GM12878 (cell line): ENCODE measurements around the gene ZNF700. TPM values are rescaled to one million over a fixed set of nuclear protein-coding genes. Genes with fewer than 3 reads are reported as not detected.
"Not testable (repeated sequence)": the region's sequence is repeated elsewhere in the genome, so short reads cannot be mapped to it uniquely, and the experiment has no call there.

Experiments used
- ATAC-seq: fragments of 200-7000 bp; cut with Tn5 transposase; 3 replicates; pipeline ENCODE4 v1.9.1; 2020; ENCODE audit warnings: mild to moderate bottlenecking, moderate library complexity
- BruUV-seq: library from RNA; stranded (reverse); fragments of 400-500 nt; replicated peaks from 2 replicates; lab custom pipeline; 2021; lab: Mats Ljungman, UMichigan
- CTCF ChIA-PET: fragments of 300-600 bp; sonication (Branson Sonifier 250); formaldehyde crosslinking; extraction: SDS; loops from one replicate; lab custom pipeline; 2021; ENCODE audit warnings: inconsistent platforms; lab: Yijun Ruan, JAX
- POLR2A ChIA-PET: fragments of 350-600 bp; formaldehyde crosslinking; extraction: SDS; loops from one replicate; lab custom pipeline; 2021; ENCODE audit warnings: inconsistent platforms; lab: Charles Lee
- RAD21 ChIA-PET: fragments of 300-600 bp; sonication (Branson Sonifier 250); formaldehyde crosslinking; loops from one replicate; lab custom pipeline; 2023; ENCODE audit warnings: antibody characterized with exemption; ENCODE audit not compliant: unreplicated experiment; lab: Charles Lee
- SMC1A ChIA-PET: fragments of 300-600 bp; sonication (Branson Sonifier 250); formaldehyde crosslinking; loops from one replicate; lab custom pipeline; 2023; ENCODE audit not compliant: unreplicated experiment, uncharacterized antibody; lab: Charles Lee
- DNase-seq: peaks from one replicate; pipeline ENCODE4 v3.0.0-alpha.2; 2011; ENCODE audit warnings: low read depth, low spot score
- FAIRE-seq: peaks from 3 replicates; lab custom pipeline; 2011; peaks lifted over from hg19 to GRCh38; lab: Jason Lieb, UNC
- H2AFZ ChIP-seq: 2 replicates; pipeline ENCODE4 v1.6.0; 2011; ENCODE audit warnings: low read depth, low read length, control low read depth; ENCODE audit not compliant: control insufficient read depth
- H3K27ac ChIP-seq: 2 replicates; pipeline ENCODE4 v1.5.1; 2011; ENCODE audit warnings: control low read depth; ENCODE audit not compliant: control insufficient read depth, insufficient read depth
- H3K27me3 ChIP-seq, 2 experiments: replicated peaks in 1 of 2; 2 replicates each; pipeline versions ENCODE4 v1.6.0 to v1.6.1; 2011; ENCODE audit warnings: low read length in 1 of 2; ENCODE audit not compliant: control insufficient read depth in 2 of 2, insufficient read depth in 2 of 2
- H3K36me3 ChIP-seq, 2 experiments: 2 replicates each; pipeline ENCODE4 v1.5.1; 2011; ENCODE audit warnings: low read length in 1 of 2; ENCODE audit not compliant: control insufficient read depth in 2 of 2, insufficient read depth in 2 of 2
- H3K4me1 ChIP-seq: 2 replicates; pipeline ENCODE4 v1.6.1; 2011; ENCODE audit warnings: mild to moderate bottlenecking, low read length, moderate library complexity, mixed read lengths; ENCODE audit not compliant: control insufficient read depth, insufficient read depth
- H3K4me2 ChIP-seq: 2 replicates; pipeline ENCODE4 v1.6.0; 2011; ENCODE audit warnings: control low read depth; ENCODE audit not compliant: control insufficient read depth, insufficient read depth
- H3K4me3 ChIP-seq: fragments of 200-600 bp; sonication (generic); 2 replicates; pipeline ENCODE4 v1.5.1; 2016
- H3K79me2 ChIP-seq: 2 replicates; pipeline ENCODE4 v1.6.0; 2011; ENCODE audit warnings: low read length; ENCODE audit not compliant: control insufficient read depth, insufficient read depth
- H3K9ac ChIP-seq: 2 replicates; pipeline ENCODE4 v1.8.0; 2011; ENCODE audit warnings: low read length, control low read depth, mixed read lengths; ENCODE audit not compliant: control insufficient read depth, insufficient read depth
- H3K9me3 ChIP-seq: replicated peaks from 3 replicates; pipeline ENCODE4 v1.5.1; 2011; ENCODE audit warnings: mild to moderate bottlenecking, low read length; ENCODE audit not compliant: control insufficient read depth, insufficient read depth
- H4K20me1 ChIP-seq: 2 replicates; pipeline ENCODE4 v1.6.0; 2011; ENCODE audit not compliant: control insufficient read depth, insufficient read depth
- WGBS: methylation state at CpG from one replicate; pipeline ENCODE4 v1.1.6; 2016; ENCODE audit warnings: low lambda C conversion rate; ENCODE audit not compliant: insufficient replicate concordance, insufficient coverage; ENCODE audit errors: missing lambda C conversion rate; 5-methylcytosine and 5-hydroxymethylcytosine counted together
- in situ Hi-C: fragments of 300-500 bp; cut with MboI; formaldehyde crosslinking; loops from 9 replicates; pipeline ENCODE4 v1.14.3; 2018; ENCODE audit warnings: mixed read lengths
- intact Hi-C: fragments of 100-400 bp; cut with micrococcal nuclease; formaldehyde crosslinking; loops from one replicate; pipeline ENCODE4 v1.14.2; 2022; ENCODE audit not compliant: unreplicated experiment
- polyA plus RNA-seq, 11 experiments: library from polyadenylated mRNA; depleted of rRNA in 4 of 11; unstranded in 6 of 11; stranded (reverse) in 5 of 11; fragments of >200 nt; fragmentation: Nextera tagmentation in 4 of 11; fragmentation: Illumina TruSeq in 1 of 11; extraction: Ambion mirVana in 4 of 11; extraction: Trizol in 1 of 11; gene quantifications; 1 replicate in 1 of 11; 2 replicates in 10 of 11; pipeline versions ENCODE4 v1.2.1 to v1.2.3, GENCODE V29; 2011 to 2016; ENCODE audit warnings: inconsistent platforms in 2 of 11, missing spikeins in 2 of 11, low read depth in 1 of 11
- total RNA-seq, 4 experiments: library from RNA; depleted of rRNA in 3 of 4; stranded (reverse); fragments of >200 nt in 3 of 4; fragmentation: Illumina TruSeq in 1 of 4; extraction: Trizol in 1 of 4; gene quantifications; 2 replicates each; pipeline versions ENCODE4 v1.2.1 to v1.2.3, GENCODE V29; 2013 to 2021

ZNF700 gene
- total and polyA plus RNA-seq, 10 of the 15 experiments (the other 5 are each of a cell fraction or from before 2014, with no cell fraction given), result 6.7 to 16.0 (median 11.1) TPM

DNA sequence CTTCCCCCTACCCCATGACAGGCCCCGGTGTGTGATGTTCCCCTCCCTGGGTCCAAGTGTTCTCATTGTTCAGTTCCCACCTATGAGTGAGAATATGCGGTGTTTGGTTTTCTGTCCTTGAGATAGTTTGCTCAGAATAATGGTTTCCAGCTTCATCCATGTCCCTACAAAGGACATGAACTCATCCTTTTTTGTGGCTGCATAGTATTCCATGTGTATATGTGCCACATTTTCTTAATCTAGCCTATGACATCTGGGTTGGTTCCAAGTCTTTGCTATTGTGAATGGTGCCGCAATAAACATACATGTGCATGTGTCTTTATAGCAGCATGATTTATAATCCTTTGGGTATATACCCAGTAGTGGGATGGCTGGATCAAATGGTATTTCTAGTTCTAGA is 13.5 kb downstream of the ZNF700 start:
- H2AFZ ChIP-seq, H3K27me3 ChIP-seq, ATAC-seq, FAIRE-seq, H3K4me1 ChIP-seq, H3K4me2 ChIP-seq, BruUV-seq, intact Hi-C loops, SMC1A ChIA-PET, RAD21 ChIA-PET, DNase-seq, H3K9ac ChIP-seq, POLR2A ChIA-PET, H3K4me3 ChIP-seq, in situ Hi-C loops, CTCF ChIA-PET, H3K79me2 ChIP-seq, H4K20me1 ChIP-seq, H3K36me3 ChIP-seq, H3K27ac ChIP-seq: not testable (repeated sequence)
- peaks cover 39% of the 10 kb centered on the region for H3K9me3 ChIP-seq
- WGBS, result 95% methylated on average over 3 of the region's 3 CpGs

DNA sequence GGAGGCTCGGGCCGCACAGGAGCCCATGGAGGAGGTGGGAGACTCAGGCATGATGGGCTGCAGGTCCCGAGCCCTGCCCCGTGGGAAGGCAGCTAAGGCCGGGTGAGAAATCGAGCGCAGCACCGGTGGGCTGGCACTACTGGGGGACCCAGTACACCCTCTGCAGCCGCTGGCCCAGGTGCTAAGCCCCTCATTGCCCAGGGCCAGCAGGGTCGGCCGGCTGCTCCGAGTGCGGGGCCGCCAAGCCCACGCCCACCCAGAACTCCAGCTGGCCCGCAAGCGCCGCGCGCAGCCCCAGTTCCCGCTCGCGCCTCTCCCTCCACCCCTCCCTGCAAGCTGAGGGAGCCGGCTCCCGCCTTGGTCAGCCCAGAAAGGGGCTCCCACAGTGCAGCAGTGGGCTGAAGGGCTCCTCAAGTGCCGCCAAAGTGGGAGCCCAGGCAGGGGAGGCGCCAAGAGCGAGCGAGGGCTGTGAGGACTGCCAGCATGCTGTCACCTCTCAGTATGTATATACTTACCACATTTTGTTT is 16.5 kb downstream of the ZNF700 start:
- FAIRE-seq, H3K9ac ChIP-seq, H4K20me1 ChIP-seq, intact Hi-C loops, DNase-seq, SMC1A ChIA-PET, ATAC-seq, H3K4me1 ChIP-seq, H2AFZ ChIP-seq, H3K4me3 ChIP-seq, H3K27ac ChIP-seq, RAD21 ChIA-PET, BruUV-seq, in situ Hi-C loops, CTCF ChIA-PET, H3K36me3 ChIP-seq, H3K79me2 ChIP-seq, H3K4me2 ChIP-seq, H3K27me3 ChIP-seq, POLR2A ChIA-PET: not testable (repeated sequence)
- H3K9me3 ChIP-seq, result peaks cover 57% of the 10 kb centered on the region
- WGBS, result 99% methylated on average over 27 of the region's 29 CpGs
